Hematopoietic multipotent progenitor cell treated with erythropoietin and hydrocortisone succinate and interleukin-3 and kit ligand, for 8 days (in vitro differentiated cells): Measurements from ENCODE around the gene RNF44.
A peak's percentile ranks its signal among the peaks of the same experiment; 100 is the strongest.

Experiments used
- DNase-seq: peaks from one replicate; pipeline ENCODE4 v3.0.0-alpha.2; 2015

Gene RNF44

DNA sequence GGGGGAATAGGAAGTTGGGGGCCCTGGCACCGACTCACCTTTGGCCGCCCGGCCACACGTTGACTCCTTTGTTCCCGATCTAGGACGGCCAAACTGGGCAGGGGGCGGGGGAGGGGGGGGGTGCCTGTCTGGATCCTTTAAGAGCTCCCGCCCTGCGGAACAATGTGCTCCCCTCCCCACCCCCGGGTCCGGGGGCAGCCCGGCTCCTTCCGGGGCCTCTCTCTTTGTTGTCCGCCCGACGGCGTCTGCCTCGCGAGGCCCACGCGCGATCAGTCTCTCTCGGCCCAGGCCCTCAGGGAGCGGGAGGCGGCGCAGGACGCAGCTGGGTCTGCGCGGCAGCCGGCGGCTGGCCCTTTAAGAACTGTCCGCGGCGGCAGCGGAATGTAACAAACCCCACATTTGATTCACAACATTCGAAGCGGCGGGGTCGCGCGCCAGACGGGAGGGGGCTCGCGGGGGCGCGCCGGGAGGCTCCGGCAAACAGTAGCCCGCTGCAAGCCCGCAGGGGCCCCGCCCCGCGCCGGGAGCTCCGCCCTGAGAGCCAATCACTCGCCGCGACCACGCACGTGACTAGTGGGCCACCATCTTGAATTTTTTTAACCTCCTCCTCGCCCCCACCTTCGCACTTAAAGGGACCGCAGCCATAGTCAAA, at the start of gene RNF44:
Gene RNF44 (minus strand): TSS at position 501 of the 652 bp plus-strand sequence. CDS start 4,930 bp downstream, outside the sequence.
- peak; percentile 97 for DNase-seq

DNA sequence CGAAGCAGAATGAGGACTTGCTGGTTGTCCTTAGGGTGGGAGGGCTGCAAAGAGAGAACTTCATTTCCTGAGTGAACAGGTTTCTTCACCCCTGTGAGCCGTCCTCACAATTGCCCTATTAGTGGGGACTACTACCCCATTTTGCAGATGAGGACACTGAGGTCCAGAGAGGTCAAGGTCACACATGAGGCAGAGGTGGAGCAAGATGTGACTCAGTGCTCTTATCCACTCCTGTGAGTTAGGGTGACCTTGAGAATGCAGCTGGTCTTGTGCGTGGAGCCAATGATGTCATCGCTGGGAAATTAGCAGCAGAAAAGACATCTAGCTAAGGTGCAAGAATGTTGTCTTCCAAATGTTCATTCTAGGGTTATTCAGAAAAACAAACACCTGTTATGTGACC, 45.9 kb upstream of the RNF44 start:
- no peak for DNase-seq

DNA sequence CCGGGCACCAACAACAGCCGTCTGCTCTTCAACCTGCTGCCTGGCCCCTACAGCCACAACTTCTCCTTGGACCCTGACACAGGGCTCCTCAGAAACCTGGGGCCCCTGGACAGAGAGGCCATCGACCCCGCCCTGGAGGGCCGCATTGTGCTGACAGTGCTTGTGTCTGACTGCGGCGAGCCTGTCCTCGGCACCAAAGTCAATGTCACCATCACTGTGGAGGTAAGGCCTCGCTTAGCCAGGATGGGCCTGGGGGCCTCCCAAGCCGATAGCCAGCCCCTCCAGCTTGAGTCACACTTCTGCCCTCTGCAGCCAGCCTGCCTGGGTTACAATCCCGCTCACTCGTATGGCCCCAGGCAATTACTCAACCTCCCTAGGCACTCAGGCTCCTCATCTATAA, 44.2 kb upstream of the RNF44 start:
- DNase-seq: no peak

DNA sequence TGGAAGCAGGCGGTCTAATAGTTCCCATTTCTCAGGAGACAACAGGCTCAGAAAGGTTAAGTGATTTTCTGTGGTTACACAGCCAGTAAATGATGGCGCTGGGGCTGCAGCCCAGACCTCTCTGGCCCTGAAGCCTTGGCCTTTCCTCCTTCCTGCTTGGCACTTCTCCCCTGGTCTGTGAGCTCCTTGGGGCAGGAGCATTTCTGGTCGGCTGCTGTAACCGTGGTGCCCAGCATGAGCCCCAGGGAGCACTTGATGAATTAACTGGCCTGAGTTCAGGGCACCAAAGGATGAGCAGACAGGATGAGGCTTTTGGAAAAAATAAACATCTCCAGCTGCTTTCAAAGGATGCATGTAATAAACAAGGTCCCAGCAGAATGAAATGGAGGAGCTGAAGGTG, 42.1 kb upstream of the RNF44 start:
- DNase-seq: no peak

DNA sequence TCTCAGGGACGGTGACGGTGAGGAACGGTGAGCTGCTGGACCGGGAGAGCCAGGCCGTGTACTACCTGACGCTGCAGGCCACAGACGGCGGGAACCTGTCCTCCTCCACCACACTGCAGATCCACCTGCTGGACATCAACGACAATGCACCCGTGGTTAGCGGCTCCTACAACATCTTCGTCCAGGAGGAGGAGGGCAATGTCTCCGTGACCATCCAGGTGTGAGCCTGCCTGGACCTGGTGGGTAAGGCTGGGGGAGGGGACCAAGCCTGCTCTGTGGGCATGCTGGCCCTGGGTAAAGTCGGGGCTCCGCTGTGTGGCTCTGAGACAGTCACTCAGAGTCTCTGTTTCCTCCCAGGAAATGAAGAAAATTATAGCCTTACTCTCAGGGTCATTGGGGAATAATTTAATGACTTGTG, 41.2 kb upstream of the RNF44 start:
- peak; percentile 23 for DNase-seq

DNA sequence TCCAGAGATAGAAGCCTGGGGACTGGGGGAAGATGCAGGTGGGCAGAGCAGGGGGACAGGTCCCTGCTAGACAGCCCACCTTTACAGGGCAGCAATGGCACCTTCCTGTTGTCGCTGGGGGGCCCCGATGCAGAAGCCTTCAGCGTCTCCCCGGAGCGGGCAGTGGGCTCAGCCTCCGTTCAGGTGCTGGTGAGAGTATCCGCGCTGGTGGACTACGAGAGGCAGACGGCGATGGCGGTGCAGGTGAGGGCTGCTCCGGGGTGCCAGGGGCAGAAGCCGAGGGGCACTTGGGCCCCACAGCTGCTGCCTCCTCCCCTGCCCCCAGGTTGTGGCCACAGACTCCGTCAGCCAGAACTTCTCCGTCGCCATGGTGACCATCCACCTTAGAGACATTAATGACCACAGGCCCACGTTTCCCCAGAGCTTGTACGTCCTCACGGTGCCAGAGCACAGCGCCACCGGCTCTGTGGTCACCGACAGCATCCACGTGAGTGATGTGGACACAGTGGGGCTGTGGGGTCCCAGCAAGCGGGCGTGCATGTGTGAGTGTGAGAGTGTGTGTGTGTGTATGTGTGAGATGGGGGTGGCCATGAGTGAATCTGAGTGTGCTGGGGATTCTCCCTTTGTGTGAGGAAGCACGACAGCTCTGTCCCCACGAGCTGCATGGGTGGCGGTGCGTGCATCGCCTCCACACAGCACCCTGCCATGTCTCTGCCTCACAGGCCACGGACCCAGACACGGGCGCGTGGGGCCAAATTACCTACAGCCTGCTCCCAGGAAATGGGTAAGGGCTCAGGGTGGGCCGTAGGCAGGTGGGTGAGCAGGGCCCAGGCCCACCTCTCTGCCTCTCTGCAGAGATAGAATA, 40.3 kb upstream of the RNF44 start:
- DNase-seq: no peak

DNA sequence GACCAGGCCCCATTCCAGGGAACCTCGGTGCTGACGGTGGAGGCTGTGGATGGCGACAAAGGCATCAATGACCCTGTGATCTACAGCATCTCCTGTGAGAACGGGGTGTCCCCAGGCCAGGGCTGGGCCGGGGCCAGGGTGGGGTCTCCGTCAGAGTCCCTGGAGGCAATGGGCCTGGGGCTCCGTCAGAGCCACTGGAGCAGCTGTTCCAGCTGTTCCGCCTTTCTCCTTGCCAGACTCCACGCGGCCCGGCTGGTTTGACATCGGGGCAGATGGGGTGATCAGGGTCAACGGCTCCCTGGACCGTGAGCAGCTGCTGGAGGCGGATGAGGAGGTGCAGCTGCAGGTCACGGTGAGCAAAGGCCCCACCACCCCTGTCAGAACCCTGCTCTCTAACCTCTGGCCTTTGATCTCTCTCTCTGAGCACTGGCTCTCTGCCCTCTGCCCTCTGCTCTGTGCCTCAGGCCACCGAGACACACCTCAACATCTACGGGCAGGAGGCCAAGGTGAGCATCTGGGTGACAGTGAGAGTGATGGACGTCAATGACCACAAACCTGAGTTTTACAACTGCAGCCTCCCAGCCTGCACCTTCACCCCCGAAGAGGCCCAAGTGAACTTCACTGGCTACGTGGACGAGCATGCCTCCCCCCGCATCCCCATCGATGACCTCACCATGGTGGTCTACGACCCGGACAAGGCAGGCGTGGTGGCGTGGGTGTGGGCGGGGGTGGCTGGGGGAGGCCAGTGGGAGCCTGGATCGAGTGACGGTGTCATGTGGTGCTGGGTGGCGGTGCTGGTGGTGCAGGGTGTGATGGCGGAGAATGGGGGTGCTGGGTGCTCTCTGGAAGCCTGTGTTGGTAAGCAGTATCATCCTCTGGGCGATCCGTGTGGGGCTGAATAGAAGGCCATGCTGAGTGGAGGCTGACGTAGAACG, 38.6 kb upstream of the RNF44 start:
- no peak for DNase-seq

DNA sequence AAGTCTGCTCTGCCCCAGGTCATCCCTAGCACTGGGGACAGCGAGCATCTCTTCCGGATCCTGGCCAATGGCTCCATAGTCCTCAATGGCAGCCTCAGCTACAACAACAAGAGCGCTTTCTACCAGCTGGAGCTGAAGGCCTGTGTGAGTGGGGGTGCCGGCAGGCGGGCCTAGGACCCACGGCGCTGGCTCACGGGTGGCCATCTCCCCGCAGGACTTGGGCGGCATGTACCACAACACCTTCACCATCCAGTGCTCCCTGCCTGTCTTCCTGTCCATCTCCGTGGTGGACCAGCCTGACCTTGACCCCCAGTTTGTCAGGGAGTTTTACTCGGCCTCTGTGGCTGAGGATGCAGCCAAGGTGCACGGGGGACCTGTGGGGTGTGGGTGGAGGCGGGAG, 37.9 kb upstream of the RNF44 start:
- DNase-seq: no peak

DNA sequence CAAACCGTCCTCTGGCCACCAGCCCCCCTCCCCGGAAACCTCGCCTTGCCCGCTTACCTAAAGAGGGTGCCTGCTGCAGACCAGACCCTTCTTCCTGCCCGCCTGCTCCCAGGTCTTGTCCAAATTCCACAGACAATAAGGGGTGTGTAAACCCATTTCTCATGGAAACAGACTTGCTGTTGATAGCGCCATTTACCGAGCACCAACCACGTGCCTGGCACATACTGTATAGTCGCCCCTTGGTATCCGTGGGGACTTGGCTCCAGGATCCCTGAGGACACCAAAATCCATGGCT, 37.0 kb upstream of the RNF44 start:
- no peak for DNase-seq

DNA sequence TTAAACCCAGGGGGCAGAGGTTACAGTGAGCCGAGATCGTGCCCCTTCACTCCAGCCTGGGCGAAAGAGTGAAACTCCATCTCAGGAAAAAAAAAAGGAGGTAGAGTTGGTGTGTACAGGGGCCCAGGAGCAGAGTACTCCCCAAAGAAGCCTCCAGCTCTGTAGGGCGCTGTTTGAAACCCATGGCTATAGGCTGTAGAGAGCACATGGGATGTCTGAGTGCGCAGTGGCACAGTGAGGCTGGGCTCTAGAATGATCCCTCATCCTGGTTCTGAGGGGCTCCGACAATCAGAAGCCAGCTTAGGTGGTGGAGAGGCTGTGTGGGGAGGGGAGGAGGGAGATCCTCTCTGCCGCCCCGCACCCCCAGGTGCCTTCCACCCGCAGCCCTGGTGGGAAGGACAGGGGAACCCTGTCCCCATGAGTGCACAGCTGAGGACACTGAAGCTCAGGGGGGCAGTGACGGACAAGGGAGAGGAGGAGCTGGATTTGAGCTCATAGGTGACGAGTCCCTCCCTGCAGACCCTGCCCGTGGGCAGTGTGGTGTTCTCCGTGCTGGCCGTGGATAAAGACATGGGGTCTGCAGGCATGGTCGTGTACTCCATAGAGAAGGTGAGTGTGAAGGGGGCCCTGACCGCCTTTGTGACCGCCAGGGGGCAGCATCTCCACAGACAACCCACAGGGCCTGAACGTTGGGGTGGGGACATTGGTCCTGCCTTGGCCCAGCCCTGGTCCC, 36.5 kb upstream of the RNF44 start:
- DNase-seq: peak; percentile 61

DNA sequence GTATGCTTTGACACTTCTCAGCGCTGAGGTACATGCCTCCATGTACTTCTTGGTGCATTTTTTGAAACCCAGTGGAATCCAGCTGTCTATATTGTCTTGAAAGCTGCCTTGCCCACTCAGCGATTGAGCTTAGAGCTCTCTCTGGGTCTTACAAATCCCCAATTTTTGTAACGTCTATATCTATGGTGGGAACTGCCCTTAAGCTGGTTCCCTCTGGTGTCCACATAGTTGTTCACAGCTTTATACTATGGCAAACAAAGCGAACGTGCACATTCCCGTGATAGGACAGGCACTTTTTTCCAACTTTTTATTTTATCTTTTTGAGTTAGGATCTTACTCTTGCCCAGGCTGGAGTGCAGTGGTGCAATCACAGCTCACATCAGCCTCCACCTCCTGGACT, 32.8 kb upstream of the RNF44 start:
- DNase-seq: no peak

DNA sequence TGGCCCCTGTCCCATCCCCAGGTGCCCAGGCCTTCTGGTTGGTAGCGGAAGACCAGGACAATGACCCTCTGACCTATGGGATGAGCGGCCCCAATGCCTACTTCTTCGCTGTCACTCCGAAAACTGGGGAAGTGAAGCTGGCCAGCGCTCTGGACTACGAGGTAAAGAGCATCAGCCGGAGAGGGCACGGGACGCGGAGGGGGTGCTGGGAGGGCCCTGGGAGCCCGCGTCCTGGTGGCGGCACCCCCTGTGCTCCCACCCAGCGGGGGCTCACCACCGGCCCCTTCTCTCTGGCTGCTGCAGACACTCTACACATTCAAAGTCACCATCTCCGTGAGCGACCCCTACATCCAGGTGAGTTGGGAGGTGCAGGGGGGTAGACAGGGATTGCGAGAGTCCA, 31.5 kb upstream of the RNF44 start:
- no peak for DNase-seq

DNA sequence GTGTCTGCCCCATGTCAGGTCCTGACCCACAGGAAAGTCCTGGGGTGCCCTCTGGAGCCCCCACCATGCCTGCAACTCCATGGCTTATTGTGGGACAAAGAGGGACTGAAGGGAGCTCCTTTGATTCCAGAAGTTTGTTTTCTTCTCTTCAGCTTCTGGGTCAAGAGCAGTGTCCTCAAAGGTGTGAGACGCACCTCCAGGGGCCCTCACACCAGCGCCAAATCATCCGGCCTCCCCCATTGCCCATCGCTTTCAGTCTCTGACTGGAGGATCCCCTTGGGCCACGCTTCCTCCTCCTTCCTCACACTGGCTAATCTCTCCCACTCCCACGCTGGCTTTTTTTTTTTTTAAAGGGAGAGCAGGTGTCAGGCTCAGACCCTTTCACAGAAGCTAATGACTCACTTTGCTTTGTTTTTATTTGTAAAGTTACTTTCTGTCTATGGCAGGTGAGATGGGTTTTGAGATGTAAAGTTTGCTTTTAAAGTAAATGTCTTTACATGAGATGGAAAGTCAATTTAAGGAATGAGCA, 28.6 kb upstream of the RNF44 start:
- DNase-seq: no peak

DNA sequence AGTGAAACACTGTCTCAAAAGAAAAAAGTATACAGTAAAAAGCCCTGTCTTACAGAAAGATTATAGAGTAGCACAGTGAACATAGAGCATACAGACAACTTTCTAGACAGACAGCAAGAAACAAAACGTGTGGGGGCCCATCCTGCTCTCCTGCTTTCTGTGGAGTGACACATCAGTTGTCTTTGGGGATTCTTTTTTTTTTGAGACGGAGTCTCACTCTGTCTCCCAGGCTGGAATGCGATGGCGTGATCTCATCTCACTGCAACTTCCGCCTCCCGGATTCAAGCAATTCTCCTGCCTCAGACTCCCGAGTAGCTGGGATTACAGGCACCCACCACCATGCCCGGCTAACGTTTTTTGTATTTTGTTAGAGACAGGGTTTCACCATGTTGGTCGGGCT, 26.8 kb upstream of the RNF44 start:
- DNase-seq: no peak

DNA sequence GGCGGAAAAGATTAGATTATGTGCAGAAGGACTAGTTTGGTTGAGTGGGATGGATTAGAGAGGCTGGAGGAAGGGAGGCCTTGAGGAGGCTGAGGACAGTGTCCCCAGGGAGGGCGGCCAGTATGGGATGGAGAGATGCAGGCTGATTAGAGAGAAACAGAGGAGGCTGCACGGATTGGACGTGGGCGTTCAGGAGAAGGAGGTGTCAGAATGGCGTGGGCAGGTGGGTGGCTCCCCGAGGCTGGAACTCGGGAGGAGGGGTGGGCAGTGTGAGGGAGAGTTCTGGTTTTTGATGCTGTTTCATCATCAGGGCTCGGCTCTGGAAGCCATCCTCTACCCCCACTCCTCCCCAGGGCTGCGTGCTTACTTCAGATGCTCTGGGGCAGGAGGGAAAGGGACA, 25.0 kb upstream of the RNF44 start:
- DNase-seq: no peak

DNA sequence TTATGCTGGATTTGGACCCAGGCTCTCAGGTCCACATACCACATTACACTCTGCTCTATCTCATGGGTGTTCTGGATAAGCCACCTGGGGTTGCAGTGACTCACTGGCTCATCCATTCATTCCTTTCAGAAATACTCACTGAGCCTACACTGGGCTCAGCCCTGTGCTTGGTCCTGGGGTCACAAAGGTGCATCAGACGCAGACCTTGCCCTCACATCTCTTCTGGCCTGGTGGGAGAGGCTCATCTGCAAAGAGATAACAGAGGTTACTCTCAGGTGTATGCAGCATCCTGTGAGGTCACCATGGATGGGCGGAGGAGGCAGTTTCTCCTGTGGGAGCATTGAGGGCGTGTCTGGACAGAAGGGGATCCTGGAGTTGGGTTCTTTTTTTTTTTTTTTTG, 24.1 kb upstream of the RNF44 start:
- no peak for DNase-seq

DNA sequence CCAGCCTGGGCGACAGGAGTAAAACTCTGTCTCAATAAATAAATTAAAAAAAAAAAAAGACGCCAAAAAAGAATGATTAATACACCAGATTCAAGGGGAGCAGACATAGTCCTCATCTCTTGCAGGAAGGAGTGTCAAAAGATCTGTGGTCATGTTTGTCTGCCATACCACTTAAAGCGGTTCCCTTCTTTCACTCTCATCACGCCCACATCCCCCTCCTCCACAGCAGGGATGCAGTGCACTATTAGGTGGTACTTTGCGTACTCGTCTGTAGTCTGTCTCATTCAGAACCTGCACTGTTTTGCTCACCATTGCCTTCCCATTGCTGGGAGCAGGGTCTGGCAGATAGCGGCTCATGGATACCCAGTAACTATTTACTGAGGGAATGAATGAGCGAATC, 23.2 kb upstream of the RNF44 start:
- DNase-seq: no peak

DNA sequence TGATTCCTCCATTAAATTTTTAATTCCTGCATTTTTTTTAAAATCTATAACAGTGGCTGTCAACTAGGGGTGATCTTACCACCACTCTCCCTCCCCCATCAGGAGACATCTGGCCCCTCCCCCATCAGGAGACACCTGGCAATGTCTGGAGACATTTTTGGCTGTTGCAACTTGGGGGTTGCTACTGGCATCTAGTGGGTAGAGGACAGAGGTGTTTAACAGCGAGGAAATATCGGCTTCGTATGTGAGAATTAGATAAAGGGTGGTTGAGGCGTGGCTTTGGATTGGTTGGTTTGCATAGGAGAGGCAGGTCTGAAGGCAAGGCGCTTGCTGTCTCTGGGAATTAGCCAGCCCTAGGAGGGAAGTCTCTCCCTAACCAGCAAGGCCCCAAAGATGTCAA, 22.5 kb upstream of the RNF44 start:
- DNase-seq: peak; percentile 91

DNA sequence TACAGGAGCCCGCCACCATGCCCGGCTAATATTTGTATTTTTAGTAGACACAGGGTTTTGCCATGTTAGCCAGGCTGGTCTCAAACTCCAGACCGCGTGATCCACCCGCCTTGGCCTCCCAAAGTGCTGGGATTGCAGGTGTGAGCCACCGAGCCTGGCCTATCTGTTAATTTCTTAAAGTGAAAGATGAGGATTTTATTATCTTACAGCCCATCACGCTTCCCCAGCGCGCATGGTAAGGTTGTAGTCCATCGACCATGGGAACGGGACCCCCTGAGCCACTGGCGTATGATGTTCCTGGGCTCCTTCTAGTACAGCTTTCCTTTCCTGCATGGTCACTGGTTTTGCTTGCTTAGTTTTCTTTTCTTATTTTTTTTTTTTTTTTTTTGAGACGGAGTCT, 20.6 kb upstream of the RNF44 start:
- DNase-seq: no peak

DNA sequence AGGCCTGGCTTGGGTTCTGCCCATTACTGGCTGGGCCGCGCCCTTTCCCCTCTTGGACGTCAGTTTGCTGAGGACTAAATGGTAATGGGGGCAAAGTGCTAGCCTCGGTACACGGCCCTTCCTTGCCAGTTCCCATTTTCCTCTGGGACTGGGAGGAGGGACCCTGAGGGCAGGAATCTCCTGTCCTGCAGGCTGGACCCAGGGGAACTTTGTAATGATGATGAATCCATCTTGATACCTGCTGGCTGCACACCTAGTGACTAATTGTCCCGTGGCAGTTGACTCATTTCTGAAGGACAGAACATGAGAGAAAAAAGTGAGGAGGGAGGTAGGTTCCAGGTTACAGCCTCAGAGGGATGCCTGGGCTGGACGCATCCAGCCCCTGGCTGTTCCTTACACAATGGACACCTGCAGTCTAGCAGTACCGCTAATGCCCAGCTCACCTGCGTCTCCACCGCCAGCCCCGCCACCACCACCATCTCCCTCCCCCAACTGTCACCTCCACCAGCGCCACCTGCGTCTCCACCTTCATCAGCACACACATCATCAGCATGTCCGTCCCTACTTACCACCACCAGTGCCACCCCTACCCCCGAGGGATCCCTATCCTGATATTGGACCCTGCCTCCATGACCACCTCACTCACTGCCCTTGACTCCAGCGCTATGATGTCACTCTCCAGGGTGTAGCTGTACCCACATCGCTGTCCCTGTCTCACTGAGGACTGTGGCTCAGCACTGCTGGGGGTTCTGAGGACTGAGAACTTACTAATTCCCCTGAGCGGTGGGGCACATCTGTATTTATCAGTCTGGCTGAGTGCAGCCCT, 16.3 kb upstream of the RNF44 start:
- DNase-seq: no peak

DNA sequence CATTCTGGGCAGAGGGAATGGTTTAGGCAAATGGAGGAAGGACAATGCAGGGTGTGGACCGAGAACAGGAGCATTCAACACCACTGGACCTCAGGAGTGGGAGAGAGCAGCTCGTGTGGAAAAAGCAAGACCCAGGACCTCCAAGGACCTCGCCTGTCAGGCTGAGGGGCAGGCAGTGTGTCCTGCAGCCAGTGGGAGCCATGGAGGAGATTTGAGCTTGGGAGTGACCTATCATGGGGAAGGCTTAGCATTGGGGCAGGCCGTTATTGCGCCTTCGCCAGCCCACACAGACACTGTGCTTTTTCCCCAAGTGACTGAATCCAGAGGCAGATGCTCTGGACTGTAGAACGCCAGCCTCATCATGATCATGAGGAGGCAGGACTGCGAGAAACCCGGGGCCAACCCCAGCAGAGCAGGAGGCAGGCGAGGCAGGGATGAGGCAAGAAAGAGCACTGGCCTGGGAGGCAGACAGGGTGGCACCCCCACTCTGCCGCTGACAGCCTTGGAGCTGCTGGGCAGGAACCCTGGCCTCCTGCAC, 15.2 kb upstream of the RNF44 start:
- DNase-seq: no peak
